Ramos (cell line): Measurements from ENCODE around the gene KRTAP1-1.
"Not testable (repeated sequence)": the region's sequence is repeated elsewhere in the genome, so short reads cannot be mapped to it uniquely, and the experiment has no call there.

ENCODE experiments used
- in situ Hi-C: fragments of 300-500 bp; cut with MboI; formaldehyde crosslinking; loops from one replicate; pipeline ENCODE4 v1.14.3; 2022; ENCODE audit warnings: low sequenced_read_pairs; ENCODE audit not compliant: unreplicated experiment

Gene KRTAP1-1

GRCh38 chr17:41015454-41015853 is 25.8 kb downstream of the KRTAP1-1 start:
- in situ Hi-C loops: no loop called here

DNA sequence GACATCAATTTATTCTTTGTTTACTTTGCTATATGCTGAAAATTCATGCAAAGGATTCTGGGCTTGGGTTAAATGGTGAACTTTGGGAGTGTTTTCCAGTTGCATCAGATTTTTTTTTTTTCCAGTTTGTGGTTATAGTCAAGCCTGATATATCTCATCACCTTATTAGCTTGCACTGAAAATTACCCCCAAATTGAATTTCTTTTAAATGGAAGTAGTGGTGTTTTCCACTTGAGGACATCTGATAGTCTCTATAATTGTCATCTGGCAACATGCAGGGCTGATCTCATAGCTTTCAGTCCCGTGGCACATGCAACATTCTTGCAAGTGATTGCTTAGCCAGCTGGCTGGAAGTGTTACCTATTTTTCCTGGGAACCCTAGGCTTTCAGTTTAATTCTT is 27.6 kb downstream of the KRTAP1-1 start:
- in situ Hi-C loops: no loop called here

GRCh38 chr17:41013181-41013580 is 28.1 kb downstream of the KRTAP1-1 start:
- in situ Hi-C loops: no loop called here

- in situ Hi-C loops: no loop called here
Observed at GRCh38 chr17:41012326-41013120, 28.7 kb downstream of the KRTAP1-1 start.

- in situ Hi-C loops: no loop called here
Observed at GRCh38 chr17:41010441-41010840, 30.8 kb downstream of the KRTAP1-1 start.

- in situ Hi-C loops: no loop called here
Observed at GRCh38 chr17:41009936-41010335, 31.3 kb downstream of the KRTAP1-1 start.

- in situ Hi-C loops: no loop called here
Observed at GRCh38 chr17:41009301-41009760, 31.9 kb downstream of the KRTAP1-1 start.

GRCh38 chr17:41008811-41009210 is 32.4 kb downstream of the KRTAP1-1 start, which contains the start of gene KRTAP3-1:
KRTAP3-1 (minus strand) TSS chr17:41009128; CDS start chr17:41009074, 54 bp downstream.
- in situ Hi-C loops: no loop called here

- in situ Hi-C loops: no loop called here
Observed at GRCh38 chr17:41004397-41004796, 36.9 kb downstream of the KRTAP1-1 start.

DNA sequence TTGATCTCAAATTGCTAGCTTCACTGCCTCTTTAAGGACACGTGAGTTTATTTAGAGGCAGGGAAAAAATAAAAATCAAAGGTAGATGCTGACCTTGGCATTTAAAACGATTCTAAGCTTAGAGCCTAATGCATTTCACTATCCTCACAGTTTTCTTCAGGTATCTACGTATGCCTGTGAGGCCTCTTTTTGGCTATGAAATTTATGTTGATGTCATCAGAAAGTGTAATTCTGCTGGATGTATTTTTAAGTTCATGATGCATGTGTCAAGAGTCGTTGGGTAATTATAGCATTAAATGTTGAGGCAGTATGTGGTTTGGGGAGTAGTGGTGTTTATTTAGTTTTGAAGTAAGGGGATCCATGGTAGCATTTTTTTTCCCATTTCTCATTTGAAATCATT is 37.3 kb downstream of the KRTAP1-1 start:
- in situ Hi-C loops: no loop called here

- in situ Hi-C loops: no loop called here
Observed at GRCh38 chr17:41002814-41003213, 38.4 kb downstream of the KRTAP1-1 start.

- in situ Hi-C loops: no loop called here
Observed at GRCh38 chr17:41001795-41002194, 39.5 kb downstream of the KRTAP1-1 start.

- in situ Hi-C loops: not testable (repeated sequence)
Observed at GRCh38 chr17:40999563-40999962, 41.7 kb downstream of the KRTAP1-1 start, which contains the start of gene KRTAP3-2. KRTAP3-2 (minus strand) TSS chr17:40999906; CDS start chr17:40999853, 53 bp downstream.

GRCh38 chr17:40997361-40997760 is 43.9 kb downstream of the KRTAP1-1 start:
- in situ Hi-C loops: no loop called here

DNA sequence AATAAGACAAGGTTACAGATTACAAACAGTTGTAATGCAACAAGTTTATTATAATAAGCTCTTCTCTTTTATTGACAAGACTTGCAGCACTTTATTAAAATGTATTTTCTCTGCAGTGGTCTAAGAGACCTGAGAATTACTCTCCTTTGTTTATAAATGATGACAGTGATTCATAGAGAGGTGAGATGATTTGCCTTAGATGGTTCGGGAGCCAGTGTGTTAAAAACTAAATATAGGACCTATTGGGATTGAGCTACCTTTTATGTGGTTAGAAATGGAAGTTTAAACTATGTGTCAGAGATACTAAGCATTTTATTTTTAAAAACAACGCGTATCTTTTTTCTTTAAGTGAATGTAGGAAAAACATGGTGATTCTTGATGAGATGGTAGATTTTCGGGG is 44.4 kb downstream of the KRTAP1-1 start:
- in situ Hi-C loops: no loop called here

GRCh38 chr17:40995116-40995515 is 46.1 kb downstream of the KRTAP1-1 start:
- in situ Hi-C loops: no loop called here

- in situ Hi-C loops: no loop called here
Observed at GRCh38 chr17:40993839-40994238, 47.4 kb downstream of the KRTAP1-1 start, which contains the start of gene KRTAP3-3. KRTAP3-3 (minus strand) TSS chr17:40994164; CDS start chr17:40994097, 67 bp downstream.

- in situ Hi-C loops: no loop called here
Observed at GRCh38 chr17:40993084-40993483, 48.2 kb downstream of the KRTAP1-1 start.

DNA sequence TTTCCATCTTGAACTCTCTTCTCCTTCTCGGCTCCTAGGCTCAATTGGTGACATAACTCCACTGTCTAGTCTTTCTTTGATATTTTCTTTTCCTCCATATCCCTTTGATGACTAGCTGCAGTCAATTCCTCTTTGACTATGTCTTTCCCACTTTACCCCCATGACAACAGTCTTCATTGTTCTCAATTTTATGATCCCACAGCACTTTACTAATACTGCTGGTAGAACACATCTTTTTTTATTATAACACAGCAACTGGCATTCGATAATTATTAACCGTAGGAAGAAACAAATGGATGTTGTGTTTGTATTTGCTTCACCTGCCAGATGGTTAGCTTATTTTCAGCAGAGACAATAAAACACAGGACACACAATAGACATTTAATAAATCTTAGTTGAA is 48.6 kb downstream of the KRTAP1-1 start:
- in situ Hi-C loops: no loop called here
